Measurements from ENCODE around the gene TBC1D10A. TPM values are rescaled to one million over a fixed set of nuclear protein-coding genes. Genes with fewer than 3 reads are reported as not detected.

The TBC1D10A gene
- total RNA-seq, 1 experiment from 2014 or later = 12.2 TPM

- no peak for DNase-seq
- TF ChIP-seq CTCF (IDR thresholded peaks at IDR 0.05; ENCODE audit: insufficient read depth in 1 of 2, low read depth in 1 of 2, low read length in 1 of 2, severe bottlenecking in 1 of 2, unreplicated experiment in 1 of 2) = no peak
- H3K9me3 Mint-ChIP-seq (ENCODE audit: unreplicated experiment) = no peaks in the 10 kb centered on the region
- no peak overlapping the region for H3K27ac Mint-ChIP-seq (ENCODE audit: unreplicated experiment)
- no peaks in the 10 kb centered on the region for H3K27me3 Mint-ChIP-seq (ENCODE audit: insufficient read depth, unreplicated experiment)
- Histone ChIP-seq H3K36me3 (ENCODE audit: control insufficient read depth, insufficient read depth, low read length) (no peaks in the 10 kb centered on the region; the same call in 1 of the 2 replicates), H3K4me1 (peaks cover 5% of the 10 kb centered on the region), H3K27me3 (replicated peaks; ENCODE audit: control insufficient read depth, insufficient read depth, low read length) (no peaks in the 10 kb centered on the region), H3K4me3 (ENCODE audit: low read depth, low read length) (no peak overlapping the region), H3K9me3 (no peaks in the 10 kb centered on the region)
- no peak overlapping the region for H3K4me3 Mint-ChIP-seq (ENCODE audit: unreplicated experiment)
- intact Hi-C loops (cut with micrococcal nuclease; ENCODE audit: unreplicated experiment) = loop anchor here (10.0 kb wide), 1 partner anchor 201 kb away; no protein-coding TSS in a partner anchor
- no peaks in the 10 kb centered on the region for H3K36me3 Mint-ChIP-seq (ENCODE audit: insufficient read depth, unreplicated experiment)
- ChIA-PET POLR2A (no interaction called here), CTCF (interaction anchor here (0.7 kb wide), 1 partner anchor 69 kb away, joined by 4 read pairs; no protein-coding TSS in a partner anchor)
- peaks cover 13% of the 10 kb centered on the region for H3K4me1 Mint-ChIP-seq (ENCODE audit: low read depth, unreplicated experiment)
- no TSS peak for BruUV-seq (replicated peaks)
These were observed 43.4 kb downstream of the TBC1D10A start for GRCh38 chr22:30283342-30283741.

- no peaks in the 10 kb centered on the region for H3K9me3 Mint-ChIP-seq (ENCODE audit: unreplicated experiment)
- Histone ChIP-seq H3K36me3 (ENCODE audit: control insufficient read depth, insufficient read depth, low read length) (no peaks in the 10 kb centered on the region; the same call in 1 of the 2 replicates), H3K4me1 (peaks cover 10% of the 10 kb centered on the region), H3K9me3 (no peaks in the 10 kb centered on the region), H3K4me3 (ENCODE audit: low read depth, low read length) (no peak overlapping the region), H3K27me3 (replicated peaks; ENCODE audit: control insufficient read depth, insufficient read depth, low read length) (no peaks in the 10 kb centered on the region)
- H3K36me3 Mint-ChIP-seq (ENCODE audit: insufficient read depth, unreplicated experiment) = no peaks in the 10 kb centered on the region
- DNase-seq = no peak
- H3K4me3 Mint-ChIP-seq (ENCODE audit: unreplicated experiment) = no peak overlapping the region
- CTCF ChIA-PET = interaction anchor here (0.7 kb wide), 1 partner anchor 70 kb away, joined by 4 read pairs; no protein-coding TSS in a partner anchor
- no peak overlapping the region for H3K27ac Mint-ChIP-seq (ENCODE audit: unreplicated experiment)
- no peak for TF ChIP-seq CTCF (IDR thresholded peaks at IDR 0.05; ENCODE audit: insufficient read depth in 1 of 2, low read depth in 1 of 2, low read length in 1 of 2, severe bottlenecking in 1 of 2, unreplicated experiment in 1 of 2)
- peaks cover 16% of the 10 kb centered on the region for H3K4me1 Mint-ChIP-seq (ENCODE audit: low read depth, unreplicated experiment)
- no TSS peak for BruUV-seq (replicated peaks)
- POLR2A ChIA-PET = no interaction called here
- H3K27me3 Mint-ChIP-seq (ENCODE audit: insufficient read depth, unreplicated experiment) = no peaks in the 10 kb centered on the region
- intact Hi-C loops (cut with micrococcal nuclease; ENCODE audit: unreplicated experiment) = loop anchor here (10.0 kb wide), 1 partner anchor 202 kb away; no protein-coding TSS in a partner anchor
These were observed 44.1 kb downstream of the TBC1D10A start for GRCh38 chr22:30282616-30283046.

GRCh38 chr22:30280505-30280904 lies 46.2 kb downstream of the TBC1D10A start:
- no TSS peak for BruUV-seq (replicated peaks)
- POLR2A ChIA-PET = no interaction called here
- no peaks in the 10 kb centered on the region for H3K36me3 Mint-ChIP-seq (ENCODE audit: insufficient read depth, unreplicated experiment)
- CTCF ChIA-PET = interaction anchor here (0.6 to 1.5 kb wide), 2 partner anchors 20 to 912 kb away, joined by 3 to 4 read pairs; no protein-coding TSS in a partner anchor
- no peaks in the 10 kb centered on the region for H3K9me3 ChIP-seq
- H3K27me3 ChIP-seq (replicated peaks; ENCODE audit: control insufficient read depth, insufficient read depth, low read length) = no peaks in the 10 kb centered on the region
- no peaks in the 10 kb centered on the region for H3K27me3 Mint-ChIP-seq (ENCODE audit: insufficient read depth, unreplicated experiment)
- peaks cover 19% of the 10 kb centered on the region for H3K4me1 ChIP-seq
- peaks cover 17% of the 10 kb centered on the region for H3K4me1 Mint-ChIP-seq (ENCODE audit: low read depth, unreplicated experiment)
- intact Hi-C loops (cut with micrococcal nuclease; ENCODE audit: unreplicated experiment) = loop anchor here (10.0 kb wide), 1 partner anchor 204 kb away; no protein-coding TSS in a partner anchor
- no peak for TF ChIP-seq CTCF (IDR thresholded peaks at IDR 0.05; ENCODE audit: insufficient read depth in 1 of 2, low read depth in 1 of 2, low read length in 1 of 2, severe bottlenecking in 1 of 2, unreplicated experiment in 1 of 2)
- no peaks in the 10 kb centered on the region for H3K9me3 Mint-ChIP-seq (ENCODE audit: unreplicated experiment)
- H3K4me3 ChIP-seq (ENCODE audit: low read depth, low read length) = no peak overlapping the region
- H3K27ac Mint-ChIP-seq (ENCODE audit: unreplicated experiment) = no peak overlapping the region
- no peak overlapping the region for H3K4me3 Mint-ChIP-seq (ENCODE audit: unreplicated experiment)
- no peak for DNase-seq
- no peaks in the 10 kb centered on the region; the same call in 1 of the 2 replicates for H3K36me3 ChIP-seq (ENCODE audit: control insufficient read depth, insufficient read depth, low read length)

Measured in Caco-2 (cell line).